H1 (cell line): ENCODE measurements around the gene GALNT13.

Experiments
- CBX8 ChIP-seq: fragments of 300-800, 300-1000 bp; sonication (generic); IDR thresholded peaks from 2 replicates; pipeline ENCODE4 v1.7.1; 2016; ENCODE audit warnings: low read depth, low read length, borderline replicate concordance
- SIN3A ChIP-seq, 2 experiments: IDR thresholded peaks in 1 of 2; conservative IDR thresholded peaks in 1 of 2; 2 replicates each; pipeline ENCODE4 v1.6.1; 2011 to 2012; ENCODE audit warnings: low read length in 2 of 2, improper control_type of control experiment in 1 of 2, low read depth in 1 of 2, mild to moderate bottlenecking in 1 of 2
- TEAD4 ChIP-seq: IDR thresholded peaks from 2 replicates; pipeline ENCODE4 v1.6.1; 2012; ENCODE audit warnings: low read depth, low read length, inconsistent platforms, mixed read lengths

DNA sequence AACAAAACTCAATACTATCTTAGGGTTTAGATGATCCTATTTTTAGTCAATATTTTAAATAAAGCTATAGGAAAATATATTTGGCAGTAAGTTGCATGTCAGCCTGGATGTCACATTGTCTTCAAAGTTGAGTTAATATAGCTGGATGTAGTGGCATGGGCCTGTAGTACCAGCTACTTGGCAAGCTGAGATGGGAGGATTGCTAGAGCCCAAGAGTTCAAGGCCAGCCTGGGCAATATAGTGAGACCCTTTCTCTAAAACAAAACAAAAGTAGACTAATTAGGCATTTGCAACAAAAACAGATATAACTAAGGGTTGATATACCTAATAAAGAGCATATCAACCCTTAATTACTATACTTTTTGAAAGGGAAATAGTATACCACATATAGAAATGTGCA lies 572.2 kb downstream of the GALNT13 start:
- TF ChIP-seq CBX8 = no peak
- no peak for TF ChIP-seq TEAD4
- no peak for TF ChIP-seq SIN3A (conservative IDR thresholded peaks at IDR 0.05 in 1 of 2, IDR thresholded peaks at IDR 0.05 in 1 of 2; ENCODE audit: low read depth in 1 of 2, low read length in 2 of 2)
